Calu3 (cell line): Measurements from ENCODE around the gene NUDT7. TPM values are rescaled to one million over a fixed set of nuclear protein-coding genes. Genes with fewer than 3 reads are reported as not detected.

Experiments used
- BruUV-seq: library from RNA; stranded (reverse); fragments of 400-500 nt; replicated peaks from 2 replicates; lab custom pipeline; 2021; lab: Mats Ljungman, UMichigan
- CTCF ChIA-PET: fragments of 300-600 bp; sonication (Branson Sonifier 250); formaldehyde crosslinking; loops from one replicate; lab custom pipeline; 2022; ENCODE audit warnings: antibody characterized with exemption; lab: Charles Lee
- DNase-seq: peaks from one replicate; pipeline ENCODE4 v3.0.0; 2022
- H3K27ac Mint-ChIP-seq: one replicate; pipeline ENCODE4 v1.8.0; 2022; ENCODE audit warnings: mixed read lengths; ENCODE audit not compliant: unreplicated experiment
- H3K27me3 Mint-ChIP-seq: one replicate; pipeline ENCODE4 v1.8.0; 2022; ENCODE audit warnings: mixed read lengths; ENCODE audit not compliant: unreplicated experiment
- H3K36me3 Mint-ChIP-seq: one replicate; pipeline ENCODE4 v1.8.0; 2022; ENCODE audit warnings: mild to moderate bottlenecking, moderate library complexity, mixed read lengths; ENCODE audit not compliant: insufficient read depth, unreplicated experiment
- H3K4me1 Mint-ChIP-seq: one replicate; pipeline ENCODE4 v1.8.0; 2022; ENCODE audit warnings: mild to moderate bottlenecking, low read depth, mixed read lengths; ENCODE audit not compliant: unreplicated experiment
- H3K4me3 Mint-ChIP-seq: one replicate; pipeline ENCODE4 v1.8.0; 2022; ENCODE audit warnings: mild to moderate bottlenecking, low read depth, moderate library complexity, mixed read lengths; ENCODE audit not compliant: unreplicated experiment
- H3K9me3 Mint-ChIP-seq: one replicate; pipeline ENCODE4 v1.8.0; 2022; ENCODE audit warnings: low read depth, mixed read lengths; ENCODE audit not compliant: unreplicated experiment
- intact Hi-C: fragments of 100-400 bp; cut with micrococcal nuclease; formaldehyde crosslinking; loops from one replicate; pipeline ENCODE4 v1.10.0; 2022; ENCODE audit not compliant: unreplicated experiment
- total RNA-seq: library from RNA; stranded (reverse); gene quantifications from 2 replicates; pipeline ENCODE4 v1.2.3, GENCODE V29; 2022
- TF ChIP-seq, protein P1 (sequence below): fragments of 200-600 bp; IDR thresholded peaks from one replicate; pipeline ENCODE4 v1.8.0; 2022; ENCODE audit warnings: antibody characterized with exemption; ENCODE audit not compliant: unreplicated experiment

Gene NUDT7
- total RNA-seq, 1 experiment from 2014 or later: 6.1 TPM

- no peaks in the 10 kb centered on the region for H3K36me3 Mint-ChIP-seq
- CTCF ChIA-PET: interaction anchor here (0.6 to 1.1 kb wide), 4 partner anchors 290 to 441 kb away, joined by 3 to 8 read pairs (median 4); no protein-coding TSS in a partner anchor
- no peaks in the 10 kb centered on the region for H3K9me3 Mint-ChIP-seq
- BruUV-seq: no TSS peak
- TF ChIP-seq, protein P1, sequence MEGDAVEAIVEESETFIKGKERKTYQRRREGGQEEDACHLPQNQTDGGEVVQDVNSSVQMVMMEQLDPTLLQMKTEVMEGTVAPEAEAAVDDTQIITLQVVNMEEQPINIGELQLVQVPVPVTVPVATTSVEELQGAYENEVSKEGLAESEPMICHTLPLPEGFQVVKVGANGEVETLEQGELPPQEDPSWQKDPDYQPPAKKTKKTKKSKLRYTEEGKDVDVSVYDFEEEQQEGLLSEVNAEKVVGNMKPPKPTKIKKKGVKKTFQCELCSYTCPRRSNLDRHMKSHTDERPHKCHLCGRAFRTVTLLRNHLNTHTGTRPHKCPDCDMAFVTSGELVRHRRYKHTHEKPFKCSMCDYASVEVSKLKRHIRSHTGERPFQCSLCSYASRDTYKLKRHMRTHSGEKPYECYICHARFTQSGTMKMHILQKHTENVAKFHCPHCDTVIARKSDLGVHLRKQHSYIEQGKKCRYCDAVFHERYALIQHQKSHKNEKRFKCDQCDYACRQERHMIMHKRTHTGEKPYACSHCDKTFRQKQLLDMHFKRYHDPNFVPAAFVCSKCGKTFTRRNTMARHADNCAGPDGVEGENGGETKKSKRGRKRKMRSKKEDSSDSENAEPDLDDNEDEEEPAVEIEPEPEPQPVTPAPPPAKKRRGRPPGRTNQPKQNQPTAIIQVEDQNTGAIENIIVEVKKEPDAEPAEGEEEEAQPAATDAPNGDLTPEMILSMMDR: no peak
- no peak overlapping the region for H3K27ac Mint-ChIP-seq
- no peak for DNase-seq
- H3K27me3 Mint-ChIP-seq: peaks cover 9% of the 10 kb centered on the region
- H3K4me3 Mint-ChIP-seq: no peak overlapping the region
- no peaks in the 10 kb centered on the region for H3K4me1 Mint-ChIP-seq
- intact Hi-C loops: loop anchor here (5.0 to 10.0 kb wide), 2 partner anchors 178 to 440 kb away; no protein-coding TSS in a partner anchor
Observed at GRCh38 chr16:77677129-77677528, 45.2 kb upstream of the NUDT7 start.

DNA sequence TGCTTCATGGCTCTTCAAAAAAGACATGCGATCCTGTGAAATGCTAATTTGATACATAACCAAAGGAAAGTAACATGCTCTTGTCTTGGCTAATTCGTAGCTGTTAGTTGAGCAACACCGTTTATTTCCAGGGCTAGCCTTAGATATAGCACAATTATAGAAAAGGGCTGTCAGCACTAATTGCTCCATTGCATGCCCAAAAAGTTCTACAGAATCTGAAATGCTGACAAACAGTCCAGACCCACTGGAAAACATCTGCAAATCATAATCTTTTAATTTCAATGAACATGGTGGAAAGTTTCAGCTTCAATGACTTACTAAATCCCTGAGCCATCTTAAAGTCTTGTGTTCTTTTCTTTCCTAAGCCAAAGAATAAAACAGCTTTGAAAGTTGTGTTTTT is 42.9 kb upstream of the NUDT7 start:
- BruUV-seq: no TSS peak
- no peaks in the 10 kb centered on the region for H3K4me1 Mint-ChIP-seq
- TF ChIP-seq, protein P1: no peak

DNA sequence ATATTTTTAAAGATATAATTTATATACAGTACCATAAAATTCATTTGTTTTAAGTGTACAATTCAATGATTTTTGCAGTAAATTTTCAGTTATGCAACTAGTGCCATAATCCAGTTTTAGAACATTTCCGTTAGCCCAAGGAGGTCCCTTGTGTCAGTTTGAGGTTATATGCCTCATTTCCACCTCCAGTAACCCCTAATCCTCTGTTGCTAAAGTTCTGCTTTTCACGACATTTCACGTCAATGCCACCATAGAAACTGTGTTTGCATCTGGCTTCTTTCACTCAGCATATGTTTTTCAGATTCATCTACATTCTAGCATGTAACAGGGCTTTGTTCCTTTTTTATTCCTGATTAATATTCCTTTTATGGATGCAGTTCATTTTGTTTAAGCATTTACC is 42.4 kb upstream of the NUDT7 start:
- intact Hi-C loops: loop anchor here (5.0 to 10.0 kb wide), 2 partner anchors 175 to 443 kb away; no protein-coding TSS in a partner anchor
- TF ChIP-seq, protein P1: no peak
- no peaks in the 10 kb centered on the region for H3K4me1 Mint-ChIP-seq
- CTCF ChIA-PET: no interaction called here
- DNase-seq: no peak
- BruUV-seq: no TSS peak
- H3K27me3 Mint-ChIP-seq: peaks cover 36% of the 10 kb centered on the region
- no peaks in the 10 kb centered on the region for H3K36me3 Mint-ChIP-seq
- no peak overlapping the region for H3K4me3 Mint-ChIP-seq
- H3K9me3 Mint-ChIP-seq: no peaks in the 10 kb centered on the region
- no peak overlapping the region for H3K27ac Mint-ChIP-seq

More for the DNA sequence above, 42.9 kb upstream of the NUDT7 start:
- DNase-seq: no peak
- peaks cover 31% of the 10 kb centered on the region for H3K27me3 Mint-ChIP-seq
- intact Hi-C loops: loop anchor here (5.0 to 10.0 kb wide), 2 partner anchors 175 to 442 kb away; no protein-coding TSS in a partner anchor
- no peak overlapping the region for H3K4me3 Mint-ChIP-seq
- no peaks in the 10 kb centered on the region for H3K9me3 Mint-ChIP-seq
- H3K27ac Mint-ChIP-seq: no peak overlapping the region
- CTCF ChIA-PET: no interaction called here
- no peaks in the 10 kb centered on the region for H3K36me3 Mint-ChIP-seq

DNA sequence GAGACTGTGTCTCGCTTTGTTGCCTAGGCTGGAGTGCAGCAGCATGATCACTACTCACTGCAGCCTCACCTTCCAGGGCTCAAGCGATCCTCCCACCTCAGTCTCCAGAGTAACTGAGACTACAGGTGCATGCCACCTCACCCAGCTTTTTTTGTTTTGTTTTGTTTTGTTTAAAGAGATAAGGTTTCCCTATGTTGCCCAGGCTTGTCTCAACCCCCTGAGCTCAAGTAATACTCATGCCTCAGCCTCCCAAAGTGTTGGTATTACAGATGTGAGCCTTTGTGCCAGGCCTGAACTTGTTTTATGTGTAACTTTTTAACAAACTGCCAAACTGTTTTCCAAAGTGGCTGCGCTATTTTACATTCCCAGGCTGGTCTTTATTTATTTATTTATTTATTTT is 41.8 kb upstream of the NUDT7 start:
- TF ChIP-seq, protein P1: no peak
- CTCF ChIA-PET: no interaction called here
- Mint-ChIP-seq H3K4me3 (no peak overlapping the region), H3K36me3 (no peaks in the 10 kb centered on the region), H3K9me3 (no peaks in the 10 kb centered on the region), H3K27me3 (peaks cover 42% of the 10 kb centered on the region), H3K4me1 (no peaks in the 10 kb centered on the region), H3K27ac (no peak overlapping the region)
- DNase-seq: no peak
- BruUV-seq: no TSS peak
- intact Hi-C loops: no loop called here
